Measurements from ENCODE around the gene SLC27A3.

DNA sequence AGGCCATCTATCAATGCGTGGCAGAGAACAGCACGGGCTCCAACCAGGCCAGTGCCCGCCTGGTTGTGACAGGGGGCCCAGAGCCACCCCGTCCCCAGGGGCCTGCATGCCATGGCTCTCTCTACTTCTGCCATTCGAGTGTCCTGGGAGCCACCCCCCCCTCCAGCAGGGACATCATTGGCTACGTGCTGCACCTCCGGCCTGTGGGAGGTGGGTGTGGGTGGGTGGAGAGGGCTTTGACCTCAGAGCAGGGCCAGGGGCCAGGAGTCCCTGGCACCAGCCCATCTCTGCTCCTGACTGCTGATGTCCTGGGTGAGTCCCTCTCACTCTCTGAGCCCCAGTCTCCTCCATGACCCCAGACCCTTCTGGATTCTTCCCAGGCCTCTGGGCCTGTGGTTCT lies 25.3 kb downstream of the SLC27A3 start:
- TF ChIP-seq, protein P1, sequence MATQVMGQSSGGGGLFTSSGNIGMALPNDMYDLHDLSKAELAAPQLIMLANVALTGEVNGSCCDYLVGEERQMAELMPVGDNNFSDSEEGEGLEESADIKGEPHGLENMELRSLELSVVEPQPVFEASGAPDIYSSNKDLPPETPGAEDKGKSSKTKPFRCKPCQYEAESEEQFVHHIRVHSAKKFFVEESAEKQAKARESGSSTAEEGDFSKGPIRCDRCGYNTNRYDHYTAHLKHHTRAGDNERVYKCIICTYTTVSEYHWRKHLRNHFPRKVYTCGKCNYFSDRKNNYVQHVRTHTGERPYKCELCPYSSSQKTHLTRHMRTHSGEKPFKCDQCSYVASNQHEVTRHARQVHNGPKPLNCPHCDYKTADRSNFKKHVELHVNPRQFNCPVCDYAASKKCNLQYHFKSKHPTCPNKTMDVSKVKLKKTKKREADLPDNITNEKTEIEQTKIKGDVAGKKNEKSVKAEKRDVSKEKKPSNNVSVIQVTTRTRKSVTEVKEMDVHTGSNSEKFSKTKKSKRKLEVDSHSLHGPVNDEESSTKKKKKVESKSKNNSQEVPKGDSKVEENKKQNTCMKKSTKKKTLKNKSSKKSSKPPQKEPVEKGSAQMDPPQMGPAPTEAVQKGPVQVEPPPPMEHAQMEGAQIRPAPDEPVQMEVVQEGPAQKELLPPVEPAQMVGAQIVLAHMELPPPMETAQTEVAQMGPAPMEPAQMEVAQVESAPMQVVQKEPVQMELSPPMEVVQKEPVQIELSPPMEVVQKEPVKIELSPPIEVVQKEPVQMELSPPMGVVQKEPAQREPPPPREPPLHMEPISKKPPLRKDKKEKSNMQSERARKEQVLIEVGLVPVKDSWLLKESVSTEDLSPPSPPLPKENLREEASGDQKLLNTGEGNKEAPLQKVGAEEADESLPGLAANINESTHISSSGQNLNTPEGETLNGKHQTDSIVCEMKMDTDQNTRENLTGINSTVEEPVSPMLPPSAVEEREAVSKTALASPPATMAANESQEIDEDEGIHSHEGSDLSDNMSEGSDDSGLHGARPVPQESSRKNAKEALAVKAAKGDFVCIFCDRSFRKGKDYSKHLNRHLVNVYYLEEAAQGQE (IDR thresholded peaks at IDR 0.05; ENCODE audit: low read depth): no peak
- TF ChIP-seq YY1 (IDR thresholded peaks at IDR 0.05; ENCODE audit: low read depth) (no peak), FOXM1 (IDR thresholded peaks at IDR 0.05; ENCODE audit: borderline replicate concordance, low read depth) (no peak), RAD21 (IDR thresholded peaks at IDR 0.05; ENCODE audit: low read depth) (no peak), EP300 (IDR thresholded peaks at IDR 0.05; ENCODE audit: borderline replicate concordance) (no peak), TCF12 (IDR thresholded peaks at IDR 0.05; ENCODE audit: low read depth) (no peak), EGR1 (IDR thresholded peaks at IDR 0.05) (no peak), TAF1 (IDR thresholded peaks at IDR 0.05; ENCODE audit: low read depth) (no peak), CREB1 (IDR thresholded peaks at IDR 0.05; ENCODE audit: low read depth) (no peak), TEAD4 (IDR thresholded peaks at IDR 0.05) (no peak)
- TF ChIP-seq, protein P2, sequence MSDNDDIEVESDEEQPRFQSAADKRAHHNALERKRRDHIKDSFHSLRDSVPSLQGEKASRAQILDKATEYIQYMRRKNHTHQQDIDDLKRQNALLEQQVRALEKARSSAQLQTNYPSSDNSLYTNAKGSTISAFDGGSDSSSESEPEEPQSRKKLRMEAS (IDR thresholded peaks at IDR 0.05): no peak
- TF ChIP-seq, protein P3, sequence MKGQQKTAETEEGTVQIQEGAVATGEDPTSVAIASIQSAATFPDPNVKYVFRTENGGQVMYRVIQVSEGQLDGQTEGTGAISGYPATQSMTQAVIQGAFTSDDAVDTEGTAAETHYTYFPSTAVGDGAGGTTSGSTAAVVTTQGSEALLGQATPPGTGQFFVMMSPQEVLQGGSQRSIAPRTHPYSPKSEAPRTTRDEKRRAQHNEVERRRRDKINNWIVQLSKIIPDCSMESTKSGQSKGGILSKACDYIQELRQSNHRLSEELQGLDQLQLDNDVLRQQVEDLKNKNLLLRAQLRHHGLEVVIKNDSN (IDR thresholded peaks at IDR 0.05): no peak

All from Ishikawa (cell line).